Measurements from ENCODE around the gene NOS1AP.

The NOS1AP gene

GRCh38 chr1:162144853-162145252, 75.4 kb downstream of the NOS1AP start:
- no peaks in the 10 kb centered on the region for H3K27me3 ChIP-seq (ENCODE audit: insufficient read depth, low read length, poor library complexity, severe bottlenecking)
- no peaks in the 10 kb centered on the region for H3K9me2 ChIP-seq (replicated peaks; ENCODE audit: low read depth, low read length)
- H4K20me1 ChIP-seq (ENCODE audit: insufficient read depth, low read length, poor library complexity, severe bottlenecking), result no peaks in the 10 kb centered on the region
- H3K9me3 ChIP-seq (ENCODE audit: insufficient read depth, low read depth, low read length), result no peaks in the 10 kb centered on the region
- peaks cover 18% of the 10 kb centered on the region for H3K4me1 ChIP-seq (ENCODE audit: insufficient read depth, low read length, poor library complexity, severe bottlenecking)
- no peak overlapping the region for H3K4me3 ChIP-seq (ENCODE audit: low read length, poor library complexity, severe bottlenecking)
- no peak overlapping the region for H3K4me2 ChIP-seq (ENCODE audit: low read depth, low read length, poor library complexity, severe bottlenecking)
- H3F3A ChIP-seq (ENCODE audit: low read depth), result no peaks in the 10 kb centered on the region
- TF ChIP-seq EZH2phosphoT487 (IDR thresholded peaks at IDR 0.05; ENCODE audit: borderline replicate concordance), result no peak
- no peak for TF ChIP-seq CTCF (conservative IDR thresholded peaks at IDR 0.05; ENCODE audit: low read length)
- H3K36me3 ChIP-seq (ENCODE audit: insufficient read depth, low read length), result no peaks in the 10 kb centered on the region
- no peak overlapping the region for H3K9ac ChIP-seq (ENCODE audit: low read depth, low read length, poor library complexity, severe bottlenecking)
- no peak overlapping the region for H2AFZ ChIP-seq (ENCODE audit: low read length)
- H3K79me2 ChIP-seq (ENCODE audit: insufficient read depth, low read length), result no peaks in the 10 kb centered on the region

GRCh38 chr1:162145280-162145965, 75.9 kb downstream of the NOS1AP start:
- no peak overlapping the region for H3K4me3 ChIP-seq (ENCODE audit: low read length, poor library complexity, severe bottlenecking)
- H3K79me2 ChIP-seq (ENCODE audit: insufficient read depth, low read length), result no peaks in the 10 kb centered on the region
- H3K9ac ChIP-seq (ENCODE audit: low read depth, low read length, poor library complexity, severe bottlenecking), result no peak overlapping the region

DNA sequence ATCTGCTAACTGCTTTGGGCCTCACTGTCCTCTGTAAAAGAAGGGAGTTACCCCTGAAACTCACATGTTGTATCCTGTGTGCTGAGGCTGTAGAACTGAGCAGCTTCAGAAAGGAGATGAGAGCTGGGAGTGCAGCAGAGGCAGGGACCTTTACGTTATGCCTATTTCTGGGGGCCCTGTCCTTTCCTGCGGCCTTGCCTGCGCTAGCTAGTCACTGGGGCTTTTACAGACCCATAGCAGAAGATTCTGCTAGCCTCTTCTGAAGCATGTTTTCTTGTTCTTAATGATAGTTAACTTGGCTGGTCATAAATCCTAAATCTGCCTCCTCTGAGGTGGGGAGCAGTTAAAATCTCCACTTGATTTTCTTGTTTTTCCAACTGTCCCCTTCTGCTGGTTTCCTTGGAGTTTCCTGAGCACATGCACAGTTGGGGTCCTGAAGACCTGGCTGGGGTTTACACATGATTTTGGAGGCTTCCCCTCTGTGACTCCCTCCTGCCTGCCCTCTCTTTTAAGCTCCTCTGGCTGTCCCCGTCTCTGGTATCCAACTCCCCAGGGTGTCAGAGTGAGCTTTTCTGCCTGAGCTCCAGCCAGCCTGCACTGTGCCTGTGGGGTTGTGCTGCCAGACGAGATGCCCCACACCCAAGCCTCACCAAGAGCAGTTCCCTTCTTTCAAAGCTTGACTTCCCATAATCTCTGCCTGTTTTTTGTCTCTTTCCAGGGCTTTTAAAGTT, 76.6 kb downstream of the NOS1AP start:
- Histone ChIP-seq H3K9ac (ENCODE audit: low read depth, low read length, poor library complexity, severe bottlenecking) (no peak overlapping the region), H3K4me2 (ENCODE audit: low read depth, low read length, poor library complexity, severe bottlenecking) (no peak overlapping the region), H4K20me1 (ENCODE audit: insufficient read depth, low read length, poor library complexity, severe bottlenecking) (no peaks in the 10 kb centered on the region), H3K4me3 (ENCODE audit: low read length, poor library complexity, severe bottlenecking) (no peak overlapping the region), H3K4me1 (ENCODE audit: insufficient read depth, low read length, poor library complexity, severe bottlenecking) (peaks cover 18% of the 10 kb centered on the region), H3K27me3 (ENCODE audit: insufficient read depth, low read length, poor library complexity, severe bottlenecking) (no peaks in the 10 kb centered on the region), H2AFZ (ENCODE audit: low read length) (no peak overlapping the region), H3K36me3 (ENCODE audit: insufficient read depth, low read length) (no peaks in the 10 kb centered on the region), H3K9me3 (ENCODE audit: insufficient read depth, low read depth, low read length) (no peaks in the 10 kb centered on the region), H3F3A (ENCODE audit: low read depth) (no peaks in the 10 kb centered on the region), H3K9me2 (replicated peaks; ENCODE audit: low read depth, low read length) (no peaks in the 10 kb centered on the region), H3K79me2 (ENCODE audit: insufficient read depth, low read length) (no peaks in the 10 kb centered on the region)
- TF ChIP-seq CTCF (conservative IDR thresholded peaks at IDR 0.05; ENCODE audit: low read length) (no peak), EZH2phosphoT487 (IDR thresholded peaks at IDR 0.05; ENCODE audit: borderline replicate concordance) (no peak)

More at GRCh38 chr1:162145280-162145965, 75.9 kb downstream of the NOS1AP start:
- Histone ChIP-seq H3F3A (ENCODE audit: low read depth) (no peaks in the 10 kb centered on the region), H3K9me3 (ENCODE audit: insufficient read depth, low read depth, low read length) (no peaks in the 10 kb centered on the region), H3K36me3 (ENCODE audit: insufficient read depth, low read length) (no peaks in the 10 kb centered on the region), H3K4me2 (ENCODE audit: low read depth, low read length, poor library complexity, severe bottlenecking) (no peak overlapping the region), H2AFZ (ENCODE audit: low read length) (no peak overlapping the region), H3K9me2 (replicated peaks; ENCODE audit: low read depth, low read length) (no peaks in the 10 kb centered on the region), H3K4me1 (ENCODE audit: insufficient read depth, low read length, poor library complexity, severe bottlenecking) (peaks cover 18% of the 10 kb centered on the region), H3K27me3 (ENCODE audit: insufficient read depth, low read length, poor library complexity, severe bottlenecking) (no peaks in the 10 kb centered on the region), H4K20me1 (ENCODE audit: insufficient read depth, low read length, poor library complexity, severe bottlenecking) (no peaks in the 10 kb centered on the region)
- TF ChIP-seq EZH2phosphoT487 (IDR thresholded peaks at IDR 0.05; ENCODE audit: borderline replicate concordance), result no peak
- no peak for TF ChIP-seq CTCF (conservative IDR thresholded peaks at IDR 0.05; ENCODE audit: low read length)
